Endothelial cell of umbilical vein (primary cell): Measurements from ENCODE around the gene SYNE3. TPM values are rescaled to one million over a fixed set of nuclear protein-coding genes. Genes with fewer than 3 reads are reported as not detected.

Source experiments
- BruUV-seq: library from RNA; stranded (reverse); fragments of 400-500 nt; replicated peaks from 2 replicates; lab custom pipeline; 2021; lab: Mats Ljungman, UMichigan
- CTCF ChIA-PET: fragments of 300-600, 350-600 bp; sonication (Branson Sonifier 250); formaldehyde crosslinking; loops from one replicate; lab custom pipeline; 2021; ENCODE audit warnings: antibody characterized with exemption, inconsistent platforms; lab: Charles Lee
- POLR2A ChIA-PET: fragments of 300-600, 350-600 bp; sonication (Branson Sonifier 250); formaldehyde crosslinking; loops from one replicate; lab custom pipeline; 2021; ENCODE audit warnings: antibody characterized with exemption, inconsistent platforms; lab: Charles Lee
- DNase-seq: peaks from one replicate; pipeline ENCODE4 v3.0.0-alpha.2; 2011; ENCODE audit warnings: low read depth, low spot score
- FAIRE-seq: peaks from 2 replicates; lab custom pipeline; 2011; peaks lifted over from hg19 to GRCh38; lab: Jason Lieb, UNC
- H2AFZ ChIP-seq: 2 replicates; pipeline ENCODE4 v1.6.0; 2012; ENCODE audit warnings: low read depth, low read length, control low read depth, inconsistent platforms
- H3K27ac ChIP-seq: 2 replicates; pipeline ENCODE4 v1.5.1; 2011; ENCODE audit warnings: low read depth, mild to moderate bottlenecking, control low read depth, low read length, moderate library complexity; ENCODE audit not compliant: insufficient read depth
- H3K27me3 ChIP-seq, 2 experiments: 2 replicates each; pipeline versions ENCODE4 v1.6.0 to v1.6.1; 2011; ENCODE audit warnings: low read length in 2 of 2, mixed read lengths in 1 of 2; ENCODE audit not compliant: control insufficient read depth in 2 of 2, insufficient read depth in 2 of 2
- H3K36me3 ChIP-seq, 2 experiments: 2 replicates in 1 of 2; 3 replicates in 1 of 2; pipeline ENCODE4 v1.5.1; 2011; ENCODE audit warnings: low read length in 2 of 2, mild to moderate bottlenecking in 1 of 2, moderate library complexity in 1 of 2; ENCODE audit not compliant: control insufficient read depth in 2 of 2, insufficient read depth in 2 of 2; ENCODE audit errors: extremely low read depth in 1 of 2
- H3K4me1 ChIP-seq: 3 replicates; pipeline ENCODE4 v1.5.1; 2011; ENCODE audit warnings: mild to moderate bottlenecking, low read length; ENCODE audit not compliant: control insufficient read depth, insufficient read depth; ENCODE audit errors: extremely low read depth
- H3K4me2 ChIP-seq: 2 replicates; pipeline ENCODE4 v1.6.1; 2011; ENCODE audit warnings: low read length, control low read depth, mixed read lengths; ENCODE audit not compliant: insufficient read depth
- H3K4me3 ChIP-seq, 3 experiments: fragments of 200-600 bp in 1 of 3; sonication (generic), shearing (Covaris generic) in 1 of 3; replicated peaks in 1 of 3; 2 replicates each; pipeline ENCODE4 v1.5.1; 2011 to 2016; ENCODE audit warnings: control low read depth in 3 of 3, low read length in 3 of 3, mild to moderate bottlenecking in 2 of 3, inconsistent platforms in 1 of 3, low read depth in 1 of 3, moderate library complexity in 1 of 3; ENCODE audit not compliant: insufficient read depth in 1 of 3
- H3K79me2 ChIP-seq: 2 replicates; pipeline ENCODE4 v1.6.0; 2012; ENCODE audit warnings: low read length, inconsistent platforms; ENCODE audit not compliant: control insufficient read depth, insufficient read depth
- H3K9ac ChIP-seq: replicated peaks from 2 replicates; pipeline ENCODE3; 2011; ENCODE audit warnings: low read length, control low read depth; ENCODE audit not compliant: insufficient read depth; ENCODE audit errors: extremely low read depth
- H3K9me1 ChIP-seq: replicated peaks from 3 replicates; pipeline ENCODE4 v1.6.0; 2011; ENCODE audit warnings: mild to moderate bottlenecking, low read length; ENCODE audit not compliant: control insufficient read depth, insufficient read depth; ENCODE audit errors: extremely low read depth
- H3K9me3 ChIP-seq: replicated peaks from 2 replicates; pipeline ENCODE4 v1.5.1; 2012; ENCODE audit warnings: low read length, inconsistent platforms; ENCODE audit not compliant: control insufficient read depth, insufficient read depth
- H4K20me1 ChIP-seq: replicated peaks from 2 replicates; pipeline ENCODE3; 2011; ENCODE audit warnings: mild to moderate bottlenecking, low read length; ENCODE audit not compliant: control insufficient read depth, insufficient read depth; ENCODE audit errors: extremely low read depth
- EZH2 ChIP-seq: IDR thresholded peaks from 2 replicates; pipeline ENCODE4 v1.6.1; 2012; ENCODE audit warnings: borderline replicate concordance, low read depth, mild to moderate bottlenecking, moderate library complexity, low read length, inconsistent platforms; ENCODE audit not compliant: severe bottlenecking
- FOS ChIP-seq: IDR thresholded peaks from 2 replicates; pipeline ENCODE4 v1.6.1; 2011; ENCODE audit warnings: mild to moderate bottlenecking, low read length, moderate library complexity, borderline replicate concordance; ENCODE audit not compliant: insufficient read depth
- GATA2 ChIP-seq: IDR thresholded peaks from 2 replicates; pipeline ENCODE4 v1.7.0; 2011; ENCODE audit warnings: low read depth, mild to moderate bottlenecking, moderate library complexity, mixed read lengths, low read length; ENCODE audit not compliant: insufficient read length, insufficient read depth
- JUN ChIP-seq: IDR thresholded peaks from 2 replicates; pipeline ENCODE4 v1.6.1; 2011; ENCODE audit warnings: borderline replicate concordance, low read depth; ENCODE audit not compliant: insufficient read length, insufficient read depth
- MAX ChIP-seq: IDR thresholded peaks from 2 replicates; pipeline ENCODE4 v1.6.1; 2011; ENCODE audit not compliant: insufficient read depth, insufficient read length
- MYC ChIP-seq: IDR thresholded peaks from one replicate; pipeline ENCODE4 v1.6.1; 2011; ENCODE audit warnings: mild to moderate bottlenecking, low read depth, low read length
- POLR2A ChIP-seq: IDR thresholded peaks from 2 replicates; pipeline ENCODE4 v1.6.1; 2012; ENCODE audit warnings: low read depth, mild to moderate bottlenecking, control low read depth, low read length
- POLR2AphosphoS5 ChIP-seq: IDR thresholded peaks from 2 replicates; pipeline ENCODE4 v1.6.1; 2012; ENCODE audit warnings: low read depth, mild to moderate bottlenecking, control low read depth, low read length, moderate library complexity; ENCODE audit not compliant: insufficient read depth
- dilution Hi-C: fragments of 300-500 bp; cut with MboI; formaldehyde crosslinking; loops from one replicate; pipeline ENCODE4 v1.15.0; 2019; ENCODE audit warnings: low sequenced_read_pairs; ENCODE audit not compliant: extremely low pct_ligation_motif_present
- intact Hi-C: fragments of 100-400 bp; cut with micrococcal nuclease; formaldehyde crosslinking; loops from one replicate; pipeline ENCODE4 v1.10.0; 2022
- polyA plus RNA-seq, 4 experiments: library from polyadenylated mRNA; depleted of rRNA in 3 of 4; stranded (reverse) in 3 of 4; unstranded in 1 of 4; fragments of >200 nt; gene quantifications; 2 replicates each; pipeline versions ENCODE4 v1.2.1 to v1.2.3, GENCODE V29; 2011 to 2012; ENCODE audit warnings: missing spikeins in 1 of 4
- total RNA-seq: library from RNA; stranded (reverse); gene quantifications from 2 replicates; pipeline ENCODE4 v1.2.3, GENCODE V29; 2021
- TF ChIP-seq, protein P1 (sequence below), 2 donors: IDR thresholded peaks; 1 replicate in 1 of 2; 2 replicates in 1 of 2; pipeline ENCODE4 v1.5.1; 2011; ENCODE audit warnings: low read length in 2 of 2, mild to moderate bottlenecking in 2 of 2, moderate library complexity in 2 of 2, control low read depth in 1 of 2, inconsistent platforms in 1 of 2, low read depth in 1 of 2; ENCODE audit not compliant: insufficient read depth in 1 of 2; ENCODE audit errors: extremely low read depth in 1 of 2

Gene SYNE3
- total and polyA plus RNA-seq, 2 donors (not counting 3 experiments of a cell fraction or from before 2014, with no cell fraction given), result 3.0 to 18.8 TPM

DNA sequence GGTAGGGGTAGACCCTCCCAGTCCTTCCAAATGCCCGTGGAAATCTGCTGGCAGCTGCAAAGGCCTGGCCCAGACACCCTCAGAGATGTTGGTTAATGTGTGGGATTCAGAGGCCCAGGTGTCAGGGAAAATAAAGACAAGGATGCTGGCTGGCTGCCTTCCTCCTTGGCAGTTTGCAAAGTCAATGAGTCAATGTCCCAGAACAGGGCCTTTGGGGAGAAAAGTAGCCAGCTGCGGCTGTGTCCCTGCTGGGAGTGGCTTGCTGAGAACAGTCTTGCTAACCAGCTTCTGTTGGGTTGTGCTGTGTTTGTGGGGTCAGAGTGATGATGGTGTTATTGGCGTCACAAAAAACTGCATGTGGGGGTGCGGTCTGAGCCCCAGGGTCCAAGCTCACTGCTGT is 47.6 kb upstream of the SYNE3 start:
- TF ChIP-seq GATA2 (no peak), EZH2 (no peak), MAX (no peak), POLR2AphosphoS5 (no peak), MYC (no peak), FOS (no peak), POLR2A (no peak), JUN (no peak)
- TF ChIP-seq, protein P1, sequence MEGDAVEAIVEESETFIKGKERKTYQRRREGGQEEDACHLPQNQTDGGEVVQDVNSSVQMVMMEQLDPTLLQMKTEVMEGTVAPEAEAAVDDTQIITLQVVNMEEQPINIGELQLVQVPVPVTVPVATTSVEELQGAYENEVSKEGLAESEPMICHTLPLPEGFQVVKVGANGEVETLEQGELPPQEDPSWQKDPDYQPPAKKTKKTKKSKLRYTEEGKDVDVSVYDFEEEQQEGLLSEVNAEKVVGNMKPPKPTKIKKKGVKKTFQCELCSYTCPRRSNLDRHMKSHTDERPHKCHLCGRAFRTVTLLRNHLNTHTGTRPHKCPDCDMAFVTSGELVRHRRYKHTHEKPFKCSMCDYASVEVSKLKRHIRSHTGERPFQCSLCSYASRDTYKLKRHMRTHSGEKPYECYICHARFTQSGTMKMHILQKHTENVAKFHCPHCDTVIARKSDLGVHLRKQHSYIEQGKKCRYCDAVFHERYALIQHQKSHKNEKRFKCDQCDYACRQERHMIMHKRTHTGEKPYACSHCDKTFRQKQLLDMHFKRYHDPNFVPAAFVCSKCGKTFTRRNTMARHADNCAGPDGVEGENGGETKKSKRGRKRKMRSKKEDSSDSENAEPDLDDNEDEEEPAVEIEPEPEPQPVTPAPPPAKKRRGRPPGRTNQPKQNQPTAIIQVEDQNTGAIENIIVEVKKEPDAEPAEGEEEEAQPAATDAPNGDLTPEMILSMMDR (IDR thresholded peaks at IDR 0.05; ENCODE audit: extremely low read depth in 1 of 2, insufficient read depth in 1 of 2, low read depth in 1 of 2, low read length in 2 of 2), result no peak
- no peak for FAIRE-seq
- Histone ChIP-seq H3K4me1 (no peaks in the 10 kb centered on the region), H3K9me3 (no peaks in the 10 kb centered on the region), H3K27ac (no peak overlapping the region), H3K36me3 (no peaks in the 10 kb centered on the region), H4K20me1 (no peaks in the 10 kb centered on the region), H2AFZ (no peak overlapping the region), H3K79me2 (no peaks in the 10 kb centered on the region), H3K9me1 (no peaks in the 10 kb centered on the region), H3K9ac (no peak overlapping the region), H3K27me3 (no peaks in the 10 kb centered on the region), H3K4me2 (no peak overlapping the region), H3K4me3 (no peak overlapping the region)
- dilution Hi-C loops, result no loop called here
- BruUV-seq, result no TSS peak
- DNase-seq, result no peak
- CTCF ChIA-PET, result interaction anchor here (1.0 to 9.1 kb wide), 4 partner anchors 45 to 711 kb away, joined by 5 to 104 read pairs (median 65); no protein-coding TSS in a partner anchor
- POLR2A ChIA-PET, result no interaction called here
- intact Hi-C loops, result loop anchor here (5.0 kb wide), 1 partner anchor 858 kb away; no protein-coding TSS in a partner anchor
